Loucy (cell line): ENCODE results near the gene RAPH1.

Experiments
- H2AFZ ChIP-seq: fragments of 200-600 bp; sonication (generic); 2 replicates; pipeline ENCODE4 v1.6.0; 2016; ENCODE audit warnings: antibody characterized with exemption, mild to moderate bottlenecking, low read length, moderate library complexity
- H3F3A ChIP-seq: fragments of 200-600 bp; 2 replicates; pipeline ENCODE4 v1.6.0; 2016; ENCODE audit warnings: antibody characterized with exemption, low read depth, mild to moderate bottlenecking
- H3K27me3 ChIP-seq: fragments of 200-600 bp; sonication (generic); 2 replicates; pipeline ENCODE4 v1.6.1; 2014; ENCODE audit warnings: low read length, mild to moderate bottlenecking; ENCODE audit not compliant: insufficient read depth, poor library complexity, severe bottlenecking
- H3K36me3 ChIP-seq: fragments of 200-600 bp; sonication (generic); 2 replicates; pipeline ENCODE4 v1.6.1; 2016; ENCODE audit warnings: low read length; ENCODE audit not compliant: insufficient read depth
- H3K4me1 ChIP-seq: fragments of 200-600 bp; sonication (generic); 2 replicates; pipeline ENCODE4 v1.5.1; 2014; ENCODE audit warnings: low read length, mild to moderate bottlenecking; ENCODE audit not compliant: insufficient read depth, poor library complexity, severe bottlenecking
- H3K4me2 ChIP-seq: fragments of 200-600 bp; sonication (generic); 2 replicates; pipeline ENCODE4 v1.6.0; 2014; ENCODE audit warnings: antibody characterized with exemption, low read length, low read depth, mild to moderate bottlenecking; ENCODE audit not compliant: poor library complexity, severe bottlenecking
- H3K4me3 ChIP-seq: fragments of 200-600 bp; sonication (generic); 2 replicates; pipeline ENCODE4 v1.5.1; 2014; ENCODE audit warnings: low read length, mild to moderate bottlenecking, mixed read lengths; ENCODE audit not compliant: poor library complexity, severe bottlenecking
- H3K79me2 ChIP-seq: fragments of 200-600 bp; sonication (generic); 2 replicates; pipeline ENCODE4 v1.6.1; 2014; ENCODE audit warnings: low read length; ENCODE audit not compliant: insufficient read depth
- H3K9ac ChIP-seq: fragments of 200-600 bp; sonication (generic); 2 replicates; pipeline ENCODE4 v1.6.0; 2014; ENCODE audit warnings: mild to moderate bottlenecking, low read depth, low read length, moderate library complexity; ENCODE audit not compliant: poor library complexity, severe bottlenecking
- H3K9me2 ChIP-seq: fragments of 200-600 bp; sonication (generic); replicated peaks from 2 replicates; pipeline ENCODE4 v1.6.1; 2016; ENCODE audit warnings: low read depth, low read length, mixed read lengths
- H3K9me3 ChIP-seq: fragments of 200-600 bp; sonication (generic); 2 replicates; pipeline ENCODE4 v1.6.1; 2014; ENCODE audit warnings: mild to moderate bottlenecking, antibody characterized with exemption, low read length, low read depth; ENCODE audit not compliant: insufficient read depth
- H4K20me1 ChIP-seq: fragments of 200-600 bp; sonication (generic); 2 replicates; pipeline ENCODE4 v1.6.0; 2014; ENCODE audit warnings: antibody characterized with exemption, low read length, mild to moderate bottlenecking; ENCODE audit not compliant: insufficient read depth, poor library complexity, severe bottlenecking
- EZH2phosphoT487 ChIP-seq: fragments of 200-600 bp; IDR thresholded peaks from 2 replicates; pipeline ENCODE4 v1.6.1; 2018; ENCODE audit warnings: antibody characterized with exemption, mild to moderate bottlenecking, moderate library complexity, borderline replicate concordance
- TF ChIP-seq, protein P1 (sequence below): fragments of 200-600 bp; sonication (generic); conservative IDR thresholded peaks from 2 replicates; pipeline ENCODE4 v1.5.1; 2014; ENCODE audit warnings: mild to moderate bottlenecking, antibody characterized with exemption, low read length

RAPH1 gene

GRCh38 chr2:203559641-203560040, 24.5 kb upstream of the RAPH1 start:
- Histone ChIP-seq H3K36me3 (no peaks in the 10 kb centered on the region), H3K4me2 (no peak overlapping the region), H4K20me1 (no peaks in the 10 kb centered on the region), H3K4me3 (no peak overlapping the region), H3K9ac (no peak overlapping the region), H3K27me3 (no peaks in the 10 kb centered on the region), H3K4me1 (no peaks in the 10 kb centered on the region), H3K9me3 (no peaks in the 10 kb centered on the region), H3F3A (no peaks in the 10 kb centered on the region), H3K79me2 (no peaks in the 10 kb centered on the region), H2AFZ (no peak overlapping the region), H3K9me2 (no peaks in the 10 kb centered on the region)
- TF ChIP-seq, protein P1, sequence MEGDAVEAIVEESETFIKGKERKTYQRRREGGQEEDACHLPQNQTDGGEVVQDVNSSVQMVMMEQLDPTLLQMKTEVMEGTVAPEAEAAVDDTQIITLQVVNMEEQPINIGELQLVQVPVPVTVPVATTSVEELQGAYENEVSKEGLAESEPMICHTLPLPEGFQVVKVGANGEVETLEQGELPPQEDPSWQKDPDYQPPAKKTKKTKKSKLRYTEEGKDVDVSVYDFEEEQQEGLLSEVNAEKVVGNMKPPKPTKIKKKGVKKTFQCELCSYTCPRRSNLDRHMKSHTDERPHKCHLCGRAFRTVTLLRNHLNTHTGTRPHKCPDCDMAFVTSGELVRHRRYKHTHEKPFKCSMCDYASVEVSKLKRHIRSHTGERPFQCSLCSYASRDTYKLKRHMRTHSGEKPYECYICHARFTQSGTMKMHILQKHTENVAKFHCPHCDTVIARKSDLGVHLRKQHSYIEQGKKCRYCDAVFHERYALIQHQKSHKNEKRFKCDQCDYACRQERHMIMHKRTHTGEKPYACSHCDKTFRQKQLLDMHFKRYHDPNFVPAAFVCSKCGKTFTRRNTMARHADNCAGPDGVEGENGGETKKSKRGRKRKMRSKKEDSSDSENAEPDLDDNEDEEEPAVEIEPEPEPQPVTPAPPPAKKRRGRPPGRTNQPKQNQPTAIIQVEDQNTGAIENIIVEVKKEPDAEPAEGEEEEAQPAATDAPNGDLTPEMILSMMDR: no peak
- TF ChIP-seq EZH2phosphoT487: no peak

DNA sequence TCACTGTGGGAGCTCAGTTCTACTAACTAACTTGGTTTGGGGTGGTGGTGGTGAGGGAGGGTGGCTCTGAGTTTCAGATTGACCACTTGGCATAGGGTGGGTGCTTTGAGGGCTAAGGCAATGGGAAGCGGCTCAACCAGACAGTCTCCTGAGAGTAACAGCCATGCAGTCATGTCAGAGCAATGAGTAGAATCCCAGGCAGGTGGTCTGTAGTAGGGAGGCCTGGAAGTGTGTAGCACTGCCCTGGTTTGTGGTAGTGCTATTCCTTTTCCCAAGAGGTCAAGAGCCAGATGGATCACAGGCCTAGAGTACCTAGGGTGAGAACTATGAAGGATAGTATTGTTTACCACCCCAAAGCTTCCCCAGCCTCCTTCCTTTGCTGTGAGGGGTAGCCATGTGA, 18.7 kb upstream of the RAPH1 start:
- Histone ChIP-seq H3K79me2 (no peaks in the 10 kb centered on the region), H3K9ac (no peak overlapping the region), H3K4me2 (no peak overlapping the region), H4K20me1 (no peaks in the 10 kb centered on the region), H3K4me3 (no peak overlapping the region), H2AFZ (no peak overlapping the region), H3K27me3 (no peaks in the 10 kb centered on the region), H3K9me2 (no peaks in the 10 kb centered on the region), H3K9me3 (no peaks in the 10 kb centered on the region), H3K36me3 (no peaks in the 10 kb centered on the region), H3K4me1 (no peaks in the 10 kb centered on the region), H3F3A (no peaks in the 10 kb centered on the region)
- TF ChIP-seq, protein P1: no peak
- TF ChIP-seq EZH2phosphoT487: no peak

DNA sequence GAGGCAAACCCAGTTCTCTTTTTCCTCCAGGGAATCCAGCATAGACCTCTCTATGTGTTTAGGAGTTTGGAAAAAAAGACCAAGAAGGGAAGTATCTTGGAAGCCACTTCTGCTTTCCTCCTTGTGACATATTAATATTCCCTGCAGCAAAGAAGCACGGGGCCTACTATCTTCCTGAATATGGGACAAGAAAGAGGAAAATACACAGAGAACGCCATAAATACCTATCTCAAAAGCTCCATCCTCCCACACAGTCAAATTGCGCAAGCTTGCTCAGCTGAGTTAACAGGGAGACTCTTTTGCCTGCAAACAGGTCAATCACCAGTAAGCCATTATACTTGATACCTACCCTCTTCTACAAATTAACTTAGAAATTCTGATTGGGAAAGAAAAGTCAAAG, 16.7 kb upstream of the RAPH1 start:
- Histone ChIP-seq H3K4me2 (no peak overlapping the region), H3K9me3 (no peaks in the 10 kb centered on the region), H3K36me3 (no peaks in the 10 kb centered on the region), H4K20me1 (no peaks in the 10 kb centered on the region), H3K79me2 (no peaks in the 10 kb centered on the region), H2AFZ (no peak overlapping the region), H3K9ac (no peak overlapping the region), H3K4me3 (no peak overlapping the region), H3K9me2 (no peaks in the 10 kb centered on the region), H3F3A (no peaks in the 10 kb centered on the region), H3K27me3 (no peaks in the 10 kb centered on the region), H3K4me1 (no peaks in the 10 kb centered on the region)
- TF ChIP-seq, protein P1: no peak
- TF ChIP-seq EZH2phosphoT487: no peak
